Stomach (tissue), 9 donors: Measurements from ENCODE around the gene POU2AF1. TPM values are rescaled to one million over a fixed set of nuclear protein-coding genes. Genes with fewer than 3 reads are reported as not detected.
"Not testable (repeated sequence)": the region's sequence is repeated elsewhere in the genome, so short reads cannot be mapped to it uniquely, and the experiment has no call there.

Experiments used
- DNase-seq, 2 donors: peaks; one replicate each; pipeline versions ENCODE4 v3.0.0 to v3.0.0-alpha.2; 2013 to 2019
- H3K27ac ChIP-seq, 5 donors: fragments of 200-600 bp in 4 of 5; sonication (generic) in 4 of 5; one replicate each; pipeline ENCODE4 v1.5.1; 2013 to 2019; ENCODE audit warnings: mild to moderate bottlenecking in 1 of 5, moderate library complexity in 1 of 5
- H3K27me3 ChIP-seq, 3 donors: fragments of 200-600 bp; sonication (generic); one replicate each; pipeline ENCODE4 v1.5.1; 2017 to 2019; ENCODE audit warnings: mixed run types in 1 of 3
- H3K36me3 ChIP-seq, 4 donors: fragments of 200-600 bp; sonication (generic); 1 replicate in 3 of 4; 2 replicates in 1 of 4; pipeline ENCODE4 v1.5.1; 2016 to 2019
- H3K4me1 ChIP-seq, 4 donors: fragments of 200-600 bp; sonication (generic); one replicate each; pipeline ENCODE4 v1.5.1; 2016 to 2019
- H3K4me3 ChIP-seq, 4 donors: fragments of 200-600 bp; sonication (generic) in 3 of 4; one replicate each; pipeline ENCODE4 v1.5.1; 2016 to 2019; ENCODE audit warnings: mild to moderate bottlenecking in 1 of 4
- H3K9me3 ChIP-seq, 4 donors: fragments of 200-600 bp; sonication (generic); one replicate each; pipeline ENCODE4 v1.5.1; 2016 to 2019
- CTCF ChIP-seq, 7 experiments: fragments of 450-650 bp in 4 of 7; fragments of 200-600 bp in 3 of 7; sonication (generic) in 3 of 7; IDR thresholded peaks; one replicate each; pipeline ENCODE4 v1.5.1; 2016 to 2019; ENCODE audit warnings: antibody characterized with exemption in 7 of 7, control low read depth in 2 of 7, mild to moderate bottlenecking in 1 of 7
- EP300 ChIP-seq: sonication (generic); formaldehyde crosslinking; IDR thresholded peaks from one replicate; pipeline ENCODE4 v1.6.1; 2017; ENCODE audit warnings: antibody characterized with exemption
- POLR2A ChIP-seq, 4 donors: fragments of 450-650 bp; IDR thresholded peaks; one replicate each; pipeline ENCODE4 v1.6.1; 2016; ENCODE audit warnings: antibody characterized with exemption in 4 of 4, control low read depth in 2 of 4, mild to moderate bottlenecking in 1 of 4, moderate library complexity in 1 of 4
- POLR2AphosphoS5 ChIP-seq, 3 donors: sonication (generic); formaldehyde crosslinking; IDR thresholded peaks; one replicate each; pipeline ENCODE4 v1.6.1; 2016; ENCODE audit warnings: antibody characterized with exemption in 3 of 3
- WGBS, 5 donors: extraction: QIAGEN DNeasy Blood & Tissue Kit in 3 of 5; methylation state at CpG; one replicate each; pipeline versions ENCODE4 v1.1.5 to v1.1.7; 2013 to 2018; 5-methylcytosine and 5-hydroxymethylcytosine counted together
- intact Hi-C: fragments of 100-400 bp; cut with DNase I; formaldehyde crosslinking; loops from one replicate; pipeline ENCODE4 v1.15.1; 2023; ENCODE audit warnings: low total_unique reads
- polyA plus RNA-seq, 3 donors: library from polyadenylated mRNA; stranded (reverse); fragments of 200-250 nt; gene quantifications; one replicate each; pipeline ENCODE4 v1.2.3, GENCODE V29; 2013
- total RNA-seq, 5 donors: library from RNA; depleted of rRNA; stranded (reverse); fragments of >200 nt; gene quantifications; one replicate each; pipeline versions ENCODE4 v1.1.0 to v1.2.3, GENCODE V29; 2014 to 2016
- donor health status: healthy with polysubstance abuse.
- donor health status: Bipolar disorder and iron deficiency.
- donor health status: healthy.

Gene POU2AF1
- total and polyA plus RNA-seq, 8 donors: 2.8 to 43.2 (median 8.8) TPM; not detected in 1

GRCh38 chr11:111406091-111406490, 27.0 kb upstream of the POU2AF1 start:
- intact Hi-C loops: no loop called here
- H3K9me3 ChIP-seq: no peaks in the 10 kb centered on the region
- H3K4me3 ChIP-seq: no peak overlapping the region
- TF ChIP-seq EP300 (no peak), POLR2A (IDR thresholded peaks at IDR 0.05) (no peak), CTCF (IDR thresholded peaks at IDR 0.05) (no peak), POLR2AphosphoS5 (IDR thresholded peaks at IDR 0.05) (no peak)
- H3K4me1 ChIP-seq: peaks cover 0 to 10% (median 2%) of the 10 kb centered on the region in 4 donors
- H3K27me3 ChIP-seq: no peaks in the 10 kb centered on the region
- H3K36me3 ChIP-seq: no peaks in the 10 kb centered on the region
- 65 to 94% (median 85%) methylated on average over 2 of the region's 2 CpGs for WGBS, 5 donors
- no peak overlapping the region for H3K27ac ChIP-seq
- DNase-seq: no peak

- Histone ChIP-seq H3K9me3 (no peaks in the 10 kb centered on the region), H3K36me3 (no peaks in the 10 kb centered on the region), H3K4me3 (no peak overlapping the region), H3K27me3 (no peaks in the 10 kb centered on the region), H3K27ac (no peak overlapping the region), H3K4me1 (peaks cover 0 to 10% (median 2%) of the 10 kb centered on the region in 4 donors)
- TF ChIP-seq EP300 (no peak), CTCF (IDR thresholded peaks at IDR 0.05) (no peak), POLR2AphosphoS5 (IDR thresholded peaks at IDR 0.05) (no peak), POLR2A (IDR thresholded peaks at IDR 0.05) (no peak)
- 89 to 96% (median 92%) methylated on average over 2 of the region's 2 CpGs for WGBS, 5 donors
- intact Hi-C loops: no loop called here
- DNase-seq: no peak
Measured at GRCh38 chr11:111405551-111405950, 26.5 kb upstream of the POU2AF1 start.

- WGBS, 5 donors: 81 to 95% (median 88%) methylated on average over 3 of the region's 3 CpGs
- H3K36me3 ChIP-seq: no peaks in the 10 kb centered on the region
Measured at GRCh38 chr11:111403051-111403726, 24.1 kb upstream of the POU2AF1 start.

GRCh38 chr11:111402411-111402810, 23.3 kb upstream of the POU2AF1 start:
- H3K27me3 ChIP-seq: no peaks in the 10 kb centered on the region

More at GRCh38 chr11:111403051-111403726, 24.1 kb upstream of the POU2AF1 start:
- H3K27me3 ChIP-seq: no peaks in the 10 kb centered on the region
- DNase-seq: no peak
- TF ChIP-seq EP300: no peak
- TF ChIP-seq CTCF (IDR thresholded peaks at IDR 0.05): no peak
- no peak for TF ChIP-seq POLR2AphosphoS5 (IDR thresholded peaks at IDR 0.05)
- TF ChIP-seq POLR2A (IDR thresholded peaks at IDR 0.05): no peak
- intact Hi-C loops: no loop called here
- H3K27ac ChIP-seq: no peak overlapping the region
- no peak overlapping the region for H3K4me3 ChIP-seq
- H3K4me1 ChIP-seq: peaks cover 0 to 10% (median 2%) of the 10 kb centered on the region in 4 donors
- H3K9me3 ChIP-seq: no peaks in the 10 kb centered on the region

GRCh38 chr11:111401957-111402356, 22.9 kb upstream of the POU2AF1 start:
- DNase-seq, H3K4me3 ChIP-seq, H3K27me3 ChIP-seq, H3K9me3 ChIP-seq, intact Hi-C loops, H3K27ac ChIP-seq, H3K4me1 ChIP-seq, H3K36me3 ChIP-seq: not testable (repeated sequence)
- 63 to 73% (median 68%) methylated on average over 3 of the region's 3 CpGs for WGBS, 5 donors

More at GRCh38 chr11:111402411-111402810, 23.3 kb upstream of the POU2AF1 start:
- TF ChIP-seq POLR2AphosphoS5 (IDR thresholded peaks at IDR 0.05) (peak in 1 of 3 donors; percentile 41), CTCF (IDR thresholded peaks at IDR 0.05) (no peak)
- Histone ChIP-seq H3K36me3 (no peaks in the 10 kb centered on the region), H3K27ac (peak overlapping the region in 1 of 5 donors; percentile 20), H3K9me3 (no peaks in the 10 kb centered on the region), H3K4me3 (no peak overlapping the region), H3K4me1 (peaks cover 0 to 10% (median 2%) of the 10 kb centered on the region in 4 donors)
- WGBS, 5 donors: 33 to 60% (median 58%) methylated on average over 3 of the region's 3 CpGs
- intact Hi-C loops: no loop called here
- DNase-seq: peak in 1 of 2 donors; percentile 56
